ENCODE measurements around the gene TMPRSS6. TPM values are rescaled to one million over a fixed set of nuclear protein-coding genes. Genes with fewer than 3 reads are reported as not detected.

Gene TMPRSS6
- total and polyA plus RNA-seq, 3 donors from 2014 or later = 1.5 to 4.0 (median 3.4) TPM

DNA sequence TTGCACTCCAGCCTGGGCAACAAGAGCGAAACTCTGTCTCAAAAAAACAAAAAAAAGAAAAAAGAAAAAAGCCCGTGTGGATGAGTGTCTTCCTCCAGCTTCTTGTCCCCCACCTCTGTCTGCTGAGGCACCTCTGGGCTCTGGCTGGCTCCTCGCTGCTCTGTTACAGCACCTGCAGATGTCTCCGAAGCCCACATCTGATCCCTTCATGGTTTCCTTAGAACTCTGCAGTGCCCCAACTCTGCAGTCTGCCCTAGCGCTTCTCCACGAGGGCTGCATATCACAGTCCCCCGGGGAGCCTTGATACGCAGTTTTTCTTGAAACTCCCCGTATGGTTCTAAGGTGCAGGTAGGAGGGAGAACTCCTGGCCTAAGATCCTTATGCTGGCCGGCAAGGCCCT is 42.1 kb downstream of the TMPRSS6 start:
- TF ChIP-seq, protein P1, sequence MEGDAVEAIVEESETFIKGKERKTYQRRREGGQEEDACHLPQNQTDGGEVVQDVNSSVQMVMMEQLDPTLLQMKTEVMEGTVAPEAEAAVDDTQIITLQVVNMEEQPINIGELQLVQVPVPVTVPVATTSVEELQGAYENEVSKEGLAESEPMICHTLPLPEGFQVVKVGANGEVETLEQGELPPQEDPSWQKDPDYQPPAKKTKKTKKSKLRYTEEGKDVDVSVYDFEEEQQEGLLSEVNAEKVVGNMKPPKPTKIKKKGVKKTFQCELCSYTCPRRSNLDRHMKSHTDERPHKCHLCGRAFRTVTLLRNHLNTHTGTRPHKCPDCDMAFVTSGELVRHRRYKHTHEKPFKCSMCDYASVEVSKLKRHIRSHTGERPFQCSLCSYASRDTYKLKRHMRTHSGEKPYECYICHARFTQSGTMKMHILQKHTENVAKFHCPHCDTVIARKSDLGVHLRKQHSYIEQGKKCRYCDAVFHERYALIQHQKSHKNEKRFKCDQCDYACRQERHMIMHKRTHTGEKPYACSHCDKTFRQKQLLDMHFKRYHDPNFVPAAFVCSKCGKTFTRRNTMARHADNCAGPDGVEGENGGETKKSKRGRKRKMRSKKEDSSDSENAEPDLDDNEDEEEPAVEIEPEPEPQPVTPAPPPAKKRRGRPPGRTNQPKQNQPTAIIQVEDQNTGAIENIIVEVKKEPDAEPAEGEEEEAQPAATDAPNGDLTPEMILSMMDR (IDR thresholded peaks at IDR 0.05) = no peak
- TF ChIP-seq POLR2A (IDR thresholded peaks at IDR 0.05) = no peak
- H3K27ac ChIP-seq = no peak overlapping the region
- H3K4me1 ChIP-seq = no peaks in the 10 kb centered on the region
- H3K9me3 ChIP-seq = no peaks in the 10 kb centered on the region
- no peak for DNase-seq
- no peaks in the 10 kb centered on the region for H3K27me3 ChIP-seq
- intact Hi-C loops (cut with DNase I; ENCODE audit: low total_unique reads) = no loop called here
- 77 to 81% methylated on average over 10 of the region's 10 CpGs for WGBS, 2 donors
- H3K36me3 ChIP-seq (ENCODE audit: low read depth, missing control alignments) = no peaks in the 10 kb centered on the region
- H3K4me3 ChIP-seq = no peak overlapping the region

DNA sequence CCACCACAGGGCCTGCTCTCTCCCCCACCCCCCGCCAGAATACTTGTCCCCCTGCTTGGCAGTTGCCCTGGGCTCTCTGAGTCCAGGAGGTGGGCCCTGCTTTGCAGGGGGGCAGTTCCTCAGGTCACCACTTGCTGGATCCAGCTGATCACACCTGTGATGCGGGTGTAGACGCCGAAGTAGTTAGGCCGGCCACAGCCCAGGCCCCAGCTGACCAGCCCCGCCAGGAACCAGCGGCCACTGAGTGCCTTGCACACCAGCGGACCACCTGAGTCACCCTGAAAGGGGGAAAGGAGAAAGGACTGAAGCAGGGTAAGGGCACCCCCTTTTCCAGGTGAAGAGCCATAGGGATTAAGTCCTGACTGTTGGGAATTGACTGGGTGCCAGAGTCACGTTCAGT is 43.6 kb downstream of the TMPRSS6 start:
- no peak overlapping the region for H3K27ac ChIP-seq
- no peak for TF ChIP-seq POLR2A (IDR thresholded peaks at IDR 0.05)
- TF ChIP-seq, protein P1 (IDR thresholded peaks at IDR 0.05) = no peak
- no peak for DNase-seq
- no peak overlapping the region for H3K4me3 ChIP-seq
- intact Hi-C loops (cut with DNase I; ENCODE audit: low total_unique reads) = no loop called here
- 73 to 88% methylated on average over 2 to 9 of the region's 9 CpGs for WGBS, 2 donors
- H3K27me3 ChIP-seq = no peaks in the 10 kb centered on the region
- no peaks in the 10 kb centered on the region for H3K4me1 ChIP-seq
- no peaks in the 10 kb centered on the region for H3K36me3 ChIP-seq (ENCODE audit: low read depth, missing control alignments)
- no peaks in the 10 kb centered on the region for H3K9me3 ChIP-seq

DNA sequence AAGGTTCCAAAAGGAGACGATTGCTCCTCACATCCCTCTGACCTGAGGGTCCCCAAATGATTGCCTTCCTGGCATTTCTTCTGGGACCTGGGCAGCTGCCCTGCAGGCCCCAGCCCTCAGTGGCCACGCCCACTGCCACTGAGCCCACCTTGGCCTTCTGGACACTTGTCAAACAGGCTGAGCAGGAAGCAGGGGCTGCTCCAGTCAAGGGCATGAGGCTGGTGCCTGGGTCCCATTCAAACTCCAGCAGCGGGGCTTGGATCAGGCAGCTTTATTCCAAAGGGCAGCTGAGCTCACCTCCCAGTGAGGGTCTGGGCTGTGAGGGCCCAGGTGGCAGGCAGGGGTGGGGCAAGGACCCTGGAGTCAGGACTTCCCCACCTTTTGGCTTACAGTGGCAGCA is 44.3 kb downstream of the TMPRSS6 start:
- Histone ChIP-seq H3K27me3 (no peaks in the 10 kb centered on the region), H3K9me3 (no peaks in the 10 kb centered on the region), H3K4me1 (no peaks in the 10 kb centered on the region), H3K36me3 (ENCODE audit: low read depth, missing control alignments) (no peaks in the 10 kb centered on the region), H3K27ac (no peak overlapping the region), H3K4me3 (no peak overlapping the region)
- no peak for DNase-seq
- WGBS, 2 donors = 85 to 88% methylated on average over 1 to 3 of the region's 3 CpGs
- no peak for TF ChIP-seq POLR2A (IDR thresholded peaks at IDR 0.05)
- TF ChIP-seq, protein P1 (IDR thresholded peaks at IDR 0.05) = no peak
- intact Hi-C loops (cut with DNase I; ENCODE audit: low total_unique reads) = no loop called here

DNA sequence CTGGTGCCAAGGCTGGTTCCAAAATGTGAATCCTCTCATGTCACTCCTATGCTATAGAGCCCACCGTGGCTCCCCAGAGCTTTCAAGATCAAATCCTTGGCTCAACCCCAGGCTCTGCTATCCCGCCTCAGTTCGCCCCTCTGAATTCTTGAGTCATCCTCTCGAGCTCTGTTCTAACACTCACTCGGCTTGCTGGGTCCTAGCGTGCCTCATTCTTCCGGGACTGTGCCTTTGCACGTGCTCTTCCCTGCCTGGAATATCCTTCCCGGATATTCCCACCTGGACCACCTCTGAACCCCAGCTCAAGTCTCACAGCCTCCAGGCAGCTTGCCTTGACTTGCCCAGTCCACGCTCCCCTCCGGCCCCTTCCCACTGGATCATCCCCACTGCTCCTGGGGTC is 45.0 kb downstream of the TMPRSS6 start:
- 96 to 97% methylated on average over 11 of the region's 11 CpGs for WGBS, 2 donors
- intact Hi-C loops (cut with DNase I; ENCODE audit: low total_unique reads) = no loop called here
- Histone ChIP-seq H3K9me3 (no peaks in the 10 kb centered on the region), H3K4me3 (no peak overlapping the region), H3K27ac (no peak overlapping the region), H3K4me1 (no peaks in the 10 kb centered on the region), H3K36me3 (ENCODE audit: low read depth, missing control alignments) (no peaks in the 10 kb centered on the region), H3K27me3 (no peaks in the 10 kb centered on the region)
- TF ChIP-seq POLR2A (IDR thresholded peaks at IDR 0.05) = no peak
- DNase-seq = no peak

DNA sequence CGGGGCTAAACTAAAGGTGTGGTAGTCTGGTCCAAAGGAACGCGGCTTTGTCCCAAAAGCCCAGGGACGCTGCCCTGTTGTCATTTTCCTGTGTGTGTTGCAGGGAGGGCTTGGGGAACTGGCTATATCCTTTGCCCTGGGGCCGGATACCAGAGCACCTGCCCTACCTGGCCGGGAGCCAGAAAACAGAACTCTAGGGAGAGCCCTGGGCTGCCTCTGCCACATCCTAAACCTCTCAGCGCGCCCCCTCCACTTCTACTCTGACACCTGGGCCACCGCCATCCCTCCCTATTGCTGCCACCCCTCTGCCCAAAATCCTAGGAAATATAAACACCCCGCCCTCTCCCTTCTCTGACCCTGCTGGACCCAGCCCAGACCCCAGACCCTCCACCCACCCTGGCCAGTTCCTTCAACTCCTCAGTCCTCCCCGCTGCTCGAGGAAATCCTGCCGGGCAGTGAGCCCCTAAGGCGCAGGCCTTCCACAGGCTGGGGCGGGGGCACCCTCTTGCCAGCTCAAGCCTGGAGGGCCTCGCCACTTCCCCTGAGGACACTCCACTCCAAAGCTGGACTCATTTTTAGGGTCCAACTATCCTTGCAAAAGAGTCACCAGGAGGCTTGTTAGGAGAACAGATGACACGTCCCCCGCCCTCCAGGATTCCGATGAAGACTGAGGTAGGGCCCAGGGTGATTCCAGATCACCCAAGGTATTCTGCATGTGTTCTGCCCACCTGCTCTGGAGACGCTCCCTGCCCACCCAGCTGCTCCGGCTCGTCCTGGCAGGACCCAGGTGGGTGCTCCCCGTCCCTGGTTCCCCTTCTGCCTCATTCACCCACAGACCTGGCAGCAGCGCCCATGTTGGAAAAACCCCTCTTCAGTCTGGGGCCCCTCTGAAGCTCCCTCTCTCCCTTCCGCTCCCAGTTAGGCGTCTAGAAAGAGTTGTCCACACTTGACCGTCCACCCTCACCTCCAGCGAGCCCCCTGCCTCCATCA is 45.8 kb downstream of the TMPRSS6 start:
- no peak for TF ChIP-seq POLR2A (IDR thresholded peaks at IDR 0.05)
- TF ChIP-seq, protein P1 (IDR thresholded peaks at IDR 0.05) = no peak
- Histone ChIP-seq H3K9me3 (no peaks in the 10 kb centered on the region), H3K4me3 (no peak overlapping the region), H3K36me3 (ENCODE audit: low read depth, missing control alignments) (no peaks in the 10 kb centered on the region), H3K27me3 (no peaks in the 10 kb centered on the region), H3K27ac (no peak overlapping the region), H3K4me1 (no peaks in the 10 kb centered on the region)
- intact Hi-C loops (cut with DNase I; ENCODE audit: low total_unique reads) = no loop called here
- 93 to 97% methylated on average over 15 to 28 of the region's 28 CpGs for WGBS, 2 donors
- DNase-seq = no peak

Measured in testis (tissue), 3 donors.